BJ (cell line): ENCODE data around the gene LIPI. TPM values are rescaled to one million over a fixed set of nuclear protein-coding genes. Genes with fewer than 3 reads are reported as not detected.
"Not testable (repeated sequence)": the region's sequence is repeated elsewhere in the genome, so short reads cannot be mapped to it uniquely, and the experiment has no call there.

Source experiments
- CTCF ChIA-PET: fragments of 350-600 bp; formaldehyde crosslinking; extraction: SDS; loops from one replicate; lab custom pipeline; 2021; ENCODE audit warnings: antibody characterized with exemption, inconsistent platforms; lab: Yijun Ruan, JAX
- POLR2A ChIA-PET: fragments of 300-600 bp; sonication (Branson Sonifier 250); formaldehyde crosslinking; extraction: SDS; loops from one replicate; lab custom pipeline; 2021; ENCODE audit warnings: antibody characterized with exemption; lab: Charles Lee
- DNase-seq: peaks from one replicate; pipeline ENCODE4 v3.0.0-alpha.2; 2011; ENCODE audit warnings: low read depth
- H3K27me3 ChIP-seq: 2 replicates; pipeline ENCODE4 v1.6.0; 2011; ENCODE audit warnings: low read length; ENCODE audit not compliant: control insufficient read depth, insufficient read depth
- H3K36me3 ChIP-seq: 2 replicates; pipeline ENCODE4 v1.5.1; 2011; ENCODE audit warnings: low read length; ENCODE audit not compliant: control insufficient read depth, insufficient read depth
- H3K4me3 ChIP-seq: 2 replicates; pipeline ENCODE4 v1.5.1; 2011; ENCODE audit warnings: low read depth, mild to moderate bottlenecking, control low read depth, low read length
- CTCF ChIP-seq: IDR thresholded peaks from 2 replicates; pipeline ENCODE4 v1.5.1; 2011; ENCODE audit warnings: low read depth, mild to moderate bottlenecking, control low read depth, inconsistent platforms, low read length, moderate library complexity; ENCODE audit not compliant: insufficient read depth
- polyA plus RNA-seq: library from polyadenylated mRNA; depleted of rRNA; stranded (reverse); fragments of >200 nt; gene quantifications from 2 replicates; pipeline ENCODE4 v1.2.3, GENCODE V29; 2011; rRNA removed
- small RNA-seq: library from RNA; depleted of rRNA; stranded (forward); fragments of <200 nt; gene quantifications from one replicate; pipeline ENCODE3, GENCODE V24; 2012; ENCODE audit warnings: low replicate concordance, low read depth; ENCODE audit not compliant: insufficient read length

The LIPI gene
- polyA plus RNA-seq, 1 experiment, result not detected

GRCh38 chr21:14070049-14070893 is 140.5 kb downstream of the LIPI start:
- no peak for TF ChIP-seq CTCF
- H3K4me3 ChIP-seq, result no peak overlapping the region
- no peaks in the 10 kb centered on the region for H3K27me3 ChIP-seq
- DNase-seq, result no peak
- H3K36me3 ChIP-seq, result no peaks in the 10 kb centered on the region
- ChIA-PET CTCF (interaction anchor here (0.6 kb wide), 1 partner anchor 19 kb away, joined by 3 read pairs; no protein-coding TSS in a partner anchor), POLR2A (no interaction called here)

GRCh38 chr21:14064296-14064645 is 146.5 kb downstream of the LIPI start:
- ChIA-PET CTCF (no interaction called here), POLR2A (no interaction called here)
- Histone ChIP-seq H3K27me3 (no peaks in the 10 kb centered on the region), H3K36me3 (no peaks in the 10 kb centered on the region), H3K4me3 (no peak overlapping the region)
- DNase-seq, result no peak
- TF ChIP-seq CTCF, result no peak

GRCh38 chr21:14063620-14064295 is 147.0 kb downstream of the LIPI start:
- H3K27me3 ChIP-seq, POLR2A ChIA-PET, H3K4me3 ChIP-seq, CTCF ChIA-PET, DNase-seq, H3K36me3 ChIP-seq: not testable (repeated sequence)

- POLR2A ChIA-PET, CTCF ChIA-PET, H3K4me3 ChIP-seq, H3K27me3 ChIP-seq, DNase-seq, H3K36me3 ChIP-seq: not testable (repeated sequence)
Observed at GRCh38 chr21:14062684-14063083, 148.1 kb downstream of the LIPI start.

- DNase-seq, H3K36me3 ChIP-seq, POLR2A ChIA-PET, CTCF ChIA-PET, H3K4me3 ChIP-seq, H3K27me3 ChIP-seq: not testable (repeated sequence)
Observed at GRCh38 chr21:14061820-14062219, 148.9 kb downstream of the LIPI start.

- CTCF ChIA-PET, H3K4me3 ChIP-seq, DNase-seq, H3K36me3 ChIP-seq, POLR2A ChIA-PET, H3K27me3 ChIP-seq: not testable (repeated sequence)
Observed at GRCh38 chr21:14058995-14059627, 151.6 kb downstream of the LIPI start.

Small RNA genes within 50 kb of the gene (small RNA-seq; reads per million reads assigned to genes)
- not detected for gene RF01518
- gene RNA5SP488, result not detected

Other genes with a start within 250 kb of the LIPI start
- 0.26 TPM in 1 of 2 replicates, not detected in the other for gene RBM11, start 5.2 kb upstream of the LIPI start, polyA plus RNA-seq
- 15.2 and 40.4 TPM in 2 replicates for gene HSPA13, start 172.2 kb upstream of the LIPI start, polyA plus RNA-seq